Esophagus muscularis mucosa (tissue), 3 donors: ENCODE results near the gene ST8SIA4.

Source experiments
- CTCF ChIP-seq, 3 experiments: fragments of 200-600 bp in 2 of 3; fragments of 450-650 bp in 1 of 3; sonication (generic) in 2 of 3; IDR thresholded peaks; one replicate each; pipeline ENCODE4 v1.5.1; 2017 to 2019; ENCODE audit warnings: antibody characterized with exemption in 3 of 3, mild to moderate bottlenecking in 2 of 3, moderate library complexity in 1 of 3
- POLR2A ChIP-seq: fragments of 450-650 bp; IDR thresholded peaks from one replicate; pipeline ENCODE4 v1.6.1; 2017; ENCODE audit warnings: antibody characterized with exemption, moderate library complexity, mild to moderate bottlenecking, low read depth

GRCh38 chr5:100788417-100788816 lies 114.7 kb downstream of the ST8SIA4 start:
- TF ChIP-seq CTCF (IDR thresholded peaks at IDR 0.05): no peak
- no peak for TF ChIP-seq POLR2A
